ENCODE data around the gene STEAP1. TPM values are rescaled to one million over a fixed set of nuclear protein-coding genes. Genes with fewer than 3 reads are reported as not detected.
"Not testable (repeated sequence)": the region's sequence is repeated elsewhere in the genome, so short reads cannot be mapped to it uniquely, and the experiment has no call there.

The STEAP1 gene
- not detected for total RNA-seq
- 0 reads per million in 2 donors for total RNA-seq

DNA sequence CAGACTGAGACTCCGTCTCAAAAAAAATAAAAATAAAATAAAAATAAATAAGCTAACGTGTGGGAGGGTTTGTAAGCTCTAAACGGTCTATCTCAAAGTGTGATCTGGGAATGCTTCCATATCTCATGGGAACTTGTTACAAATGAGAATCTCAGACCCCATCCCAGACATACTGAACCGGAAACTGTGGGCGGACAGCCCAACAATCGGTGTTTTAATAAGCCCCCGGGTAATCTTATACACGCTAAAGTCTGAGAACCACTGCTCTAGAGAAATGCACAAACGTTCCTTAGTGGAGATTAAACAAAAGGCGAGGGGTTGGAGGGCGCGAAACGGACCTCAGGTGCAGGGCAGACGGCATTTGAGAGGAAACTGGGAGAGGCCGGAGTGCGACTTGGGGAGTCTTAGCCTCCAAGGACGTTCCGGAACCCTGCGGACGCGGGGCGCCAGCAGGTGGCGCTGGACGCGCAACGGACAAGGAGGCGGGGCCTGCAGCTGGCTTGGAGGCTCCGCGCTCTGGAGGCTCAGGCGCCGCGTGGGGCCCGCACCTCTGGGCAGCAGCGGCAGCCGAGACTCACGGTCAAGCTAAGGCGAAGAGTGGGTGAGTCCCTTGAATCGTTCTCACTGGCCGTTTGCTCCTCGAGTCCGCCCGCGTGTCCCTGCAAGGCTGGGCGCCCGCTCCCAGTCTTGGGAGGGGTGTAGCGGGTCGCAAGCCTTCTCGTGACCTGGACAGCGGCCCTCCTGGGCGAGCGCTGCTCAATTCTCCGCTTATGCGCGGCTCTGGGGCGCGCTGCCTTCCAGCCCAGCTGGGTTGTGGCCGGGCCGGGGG lies at the start of gene STEAP1:
Gene STEAP1 (plus strand): TSS at position 527 of the 829 bp plus-strand sequence. CDS start 5,320 bp downstream, outside the sequence.
- H3K4me1 Mint-ChIP-seq; H3K36me3 Mint-ChIP-seq (ENCODE audit: low read depth); H3K9me3 ChIP-seq (ENCODE audit: control insufficient read depth, low read length, poor library complexity, severe bottlenecking); H3K27ac Mint-ChIP-seq: not testable (repeated sequence)
- peak; percentile 70 to 87 (median 73) for DNase-seq
- peak within 1 kb of the TSS; percentile 69 for H3K4me3 Mint-ChIP-seq
- H3K27me3 Mint-ChIP-seq, result peaks cover 29% of the 10 kb centered on the region
- peak; percentile 98 for ATAC-seq

GRCh38 chr7:90114972-90115371 lies 39.3 kb upstream of the STEAP1 start:
- peaks cover 24% of the 10 kb centered on the region for H3K27me3 Mint-ChIP-seq
- not testable (repeated sequence) for H3K4me1 Mint-ChIP-seq; H3K4me3 Mint-ChIP-seq; ATAC-seq; DNase-seq; H3K9me3 ChIP-seq (ENCODE audit: control insufficient read depth, low read length, poor library complexity, severe bottlenecking); H3K27ac Mint-ChIP-seq; H3K36me3 Mint-ChIP-seq (ENCODE audit: low read depth)

GRCh38 chr7:90118551-90119177 lies 35.6 kb upstream of the STEAP1 start:
- not testable (repeated sequence) for H3K9me3 ChIP-seq (ENCODE audit: control insufficient read depth, low read length, poor library complexity, severe bottlenecking); H3K27ac Mint-ChIP-seq; ATAC-seq; H3K4me1 Mint-ChIP-seq; DNase-seq; H3K36me3 Mint-ChIP-seq (ENCODE audit: low read depth)
- peak overlapping the region; percentile 76 for H3K4me3 Mint-ChIP-seq
- peaks cover 29% of the 10 kb centered on the region for H3K27me3 Mint-ChIP-seq

GRCh38 chr7:90119178-90119971 lies 34.9 kb upstream of the STEAP1 start:
- no peak for DNase-seq
- peaks cover 8% of the 10 kb centered on the region for H3K36me3 Mint-ChIP-seq (ENCODE audit: low read depth)
- no peak overlapping the region for H3K27ac Mint-ChIP-seq
- no peaks in the 10 kb centered on the region for H3K9me3 ChIP-seq (ENCODE audit: control insufficient read depth, low read length, poor library complexity, severe bottlenecking)
- peak; percentile 30 for ATAC-seq
- H3K4me3 Mint-ChIP-seq, result peak overlapping the region; percentile 77
- H3K4me1 Mint-ChIP-seq, result peaks cover 5% of the 10 kb centered on the region
- H3K27me3 Mint-ChIP-seq, result peaks cover 29% of the 10 kb centered on the region

- not testable (repeated sequence) for DNase-seq; ATAC-seq; H3K27ac Mint-ChIP-seq; H3K9me3 ChIP-seq (ENCODE audit: control insufficient read depth, low read length, poor library complexity, severe bottlenecking); H3K4me1 Mint-ChIP-seq; H3K36me3 Mint-ChIP-seq (ENCODE audit: low read depth)
- H3K4me3 Mint-ChIP-seq, result peak overlapping the region; percentile 77
- peaks cover 29% of the 10 kb centered on the region for H3K27me3 Mint-ChIP-seq
These were observed 34.1 kb upstream of the STEAP1 start for GRCh38 chr7:90120205-90120604.

- H3K27me3 Mint-ChIP-seq, result peaks cover 28% of the 10 kb centered on the region
- not testable (repeated sequence) for H3K27ac Mint-ChIP-seq; DNase-seq; ATAC-seq; H3K4me1 Mint-ChIP-seq; H3K36me3 Mint-ChIP-seq (ENCODE audit: low read depth); H3K4me3 Mint-ChIP-seq; H3K9me3 ChIP-seq (ENCODE audit: control insufficient read depth, low read length, poor library complexity, severe bottlenecking)
These were observed 22.5 kb upstream of the STEAP1 start for GRCh38 chr7:90131746-90132145.

- H3K4me1 Mint-ChIP-seq; H3K9me3 ChIP-seq (ENCODE audit: control insufficient read depth, low read length, poor library complexity, severe bottlenecking); DNase-seq; H3K27ac Mint-ChIP-seq; H3K36me3 Mint-ChIP-seq (ENCODE audit: low read depth); ATAC-seq; H3K4me3 Mint-ChIP-seq: not testable (repeated sequence)
- peaks cover 18% of the 10 kb centered on the region for H3K27me3 Mint-ChIP-seq
These were observed 6.9 kb upstream of the STEAP1 start for GRCh38 chr7:90147079-90147960.

DNA sequence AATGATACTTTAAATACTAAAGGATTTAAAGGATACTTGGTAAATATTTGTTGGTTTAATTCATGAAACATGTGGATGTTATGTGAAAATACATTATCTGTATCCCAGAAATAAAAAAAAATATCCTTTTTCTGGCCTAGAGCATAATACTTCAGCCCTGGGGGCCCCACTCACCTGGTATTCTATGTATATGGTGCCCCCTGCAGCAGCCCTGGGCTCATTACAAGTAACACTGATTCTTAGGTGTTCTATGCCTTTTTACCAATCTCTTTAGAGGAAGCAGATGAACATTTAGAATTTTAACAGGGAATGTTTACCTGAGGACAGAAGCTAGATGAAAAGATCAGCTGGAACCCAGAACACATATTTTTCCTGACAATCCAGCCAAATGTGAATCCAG lies 4.8 kb upstream of the STEAP1 start:
- H3K36me3 Mint-ChIP-seq (ENCODE audit: low read depth); DNase-seq; H3K4me3 Mint-ChIP-seq; H3K9me3 ChIP-seq (ENCODE audit: control insufficient read depth, low read length, poor library complexity, severe bottlenecking); H3K27ac Mint-ChIP-seq; ATAC-seq; H3K4me1 Mint-ChIP-seq: not testable (repeated sequence)
- H3K27me3 Mint-ChIP-seq, result peaks cover 19% of the 10 kb centered on the region

- DNase-seq; H3K4me3 Mint-ChIP-seq; H3K4me1 Mint-ChIP-seq; H3K27ac Mint-ChIP-seq; ATAC-seq; H3K36me3 Mint-ChIP-seq (ENCODE audit: low read depth); H3K9me3 ChIP-seq (ENCODE audit: control insufficient read depth, low read length, poor library complexity, severe bottlenecking): not testable (repeated sequence)
- peaks cover 22% of the 10 kb centered on the region for H3K27me3 Mint-ChIP-seq
These were observed 2.4 kb upstream of the STEAP1 start for GRCh38 chr7:90151884-90152283.

DNA sequence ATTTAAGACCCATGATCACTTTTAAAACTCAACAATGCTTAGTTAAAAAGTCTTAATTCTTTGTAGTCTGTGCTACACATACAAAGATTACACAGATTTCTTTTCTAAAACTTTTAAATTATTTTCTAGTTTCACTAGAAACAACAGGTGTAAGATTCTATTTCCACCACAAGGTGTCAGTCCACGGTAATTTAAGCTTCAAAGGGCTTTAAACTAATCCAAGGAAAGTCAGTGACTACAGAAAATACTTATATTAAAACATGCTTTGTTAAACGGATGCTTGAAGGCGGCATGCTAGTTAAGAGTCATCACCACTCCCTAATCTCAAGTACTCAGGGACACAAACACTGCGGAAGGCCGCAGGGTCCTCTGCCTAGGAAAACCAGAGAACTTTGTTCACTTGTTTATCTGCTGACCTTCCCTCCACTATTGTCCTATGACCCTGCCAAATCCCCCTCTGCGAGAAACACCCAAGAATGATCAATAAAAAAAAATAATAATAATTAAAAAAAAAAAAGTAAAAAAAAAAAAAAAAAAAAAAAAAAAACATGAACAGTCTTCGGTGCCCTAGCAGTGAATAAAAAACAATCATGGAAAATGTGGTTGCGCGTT lies 1.5 kb upstream of the STEAP1 start:
- H3K9me3 ChIP-seq (ENCODE audit: control insufficient read depth, low read length, poor library complexity, severe bottlenecking), result not testable (repeated sequence)

DNA sequence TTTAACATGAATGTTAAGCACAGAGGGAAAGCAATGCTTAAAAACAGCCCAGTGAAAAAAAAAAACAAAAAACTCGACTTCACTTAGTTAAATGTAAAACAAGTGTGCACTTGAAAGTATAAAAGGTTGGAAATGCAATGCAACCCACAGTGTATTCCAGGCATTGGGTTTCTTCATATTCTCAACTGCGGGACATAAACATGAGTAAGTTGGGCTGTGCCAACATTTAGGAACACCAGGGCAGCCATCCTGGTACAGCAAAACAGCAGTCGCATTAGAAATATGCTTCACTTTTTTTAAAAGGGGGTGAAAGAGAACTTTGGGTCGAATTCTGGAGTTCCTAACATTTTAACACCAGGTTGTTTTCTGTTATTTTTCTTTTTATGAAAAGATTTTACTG lies 937 bp downstream of the STEAP1 start:
- no peak for DNase-seq
- H3K27ac Mint-ChIP-seq, result no peak overlapping the region
- no peak for ATAC-seq
- H3K27me3 Mint-ChIP-seq, result peaks cover 29% of the 10 kb centered on the region
- no peaks in the 10 kb centered on the region for H3K9me3 ChIP-seq (ENCODE audit: control insufficient read depth, low read length, poor library complexity, severe bottlenecking)
- no peak overlapping the region for H3K4me3 Mint-ChIP-seq
- H3K4me1 Mint-ChIP-seq, result peaks cover 3% of the 10 kb centered on the region
- no peaks in the 10 kb centered on the region for H3K36me3 Mint-ChIP-seq (ENCODE audit: low read depth)

More for the DNA sequence above, 1.5 kb upstream of the STEAP1 start:
- H3K27ac Mint-ChIP-seq; H3K4me3 Mint-ChIP-seq; DNase-seq; ATAC-seq; H3K36me3 Mint-ChIP-seq (ENCODE audit: low read depth); H3K4me1 Mint-ChIP-seq: not testable (repeated sequence)
- H3K27me3 Mint-ChIP-seq, result peaks cover 29% of the 10 kb centered on the region

DNA sequence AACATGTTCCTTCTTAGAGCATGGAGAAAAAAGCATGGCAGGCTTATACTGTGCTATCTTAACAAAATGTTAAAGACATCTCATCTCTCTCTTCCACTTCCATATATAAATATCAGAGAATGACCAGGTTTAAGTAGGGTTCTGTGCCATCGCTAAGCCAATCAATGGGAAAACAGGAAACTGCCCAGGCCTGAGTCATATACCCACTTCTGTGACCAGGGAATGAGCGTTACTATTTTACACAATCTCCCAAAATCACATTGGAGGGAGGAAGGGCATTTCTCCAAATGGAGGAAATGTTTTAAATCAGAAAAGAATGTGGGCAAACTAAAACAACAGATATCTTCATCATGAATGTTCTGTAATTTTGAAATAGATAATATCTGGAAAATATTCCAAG lies 3.1 kb downstream of the STEAP1 start:
- H3K36me3 Mint-ChIP-seq (ENCODE audit: low read depth); H3K4me1 Mint-ChIP-seq; DNase-seq; H3K4me3 Mint-ChIP-seq; ATAC-seq; H3K27ac Mint-ChIP-seq; H3K9me3 ChIP-seq (ENCODE audit: control insufficient read depth, low read length, poor library complexity, severe bottlenecking): not testable (repeated sequence)
- peaks cover 23% of the 10 kb centered on the region for H3K27me3 Mint-ChIP-seq
